ENCODE measurements around the gene COL8A2.

The COL8A2 gene

GRCh38 chr1:36150296-36151133, 25.5 kb upstream of the COL8A2 start (continued):
- TF ChIP-seq PATZ1 (tag by site-specific recombination; IDR thresholded peaks at IDR 0.05) (peak; percentile 70), ZNF701 (tag by site-specific recombination; IDR thresholded peaks at IDR 0.05) (no peak), OVOL3 (tag by site-specific recombination; IDR thresholded peaks at IDR 0.05) (no peak), ZNF560 (tag by site-specific recombination; IDR thresholded peaks at IDR 0.05; ENCODE audit: borderline replicate concordance) (no peak), ZBTB17 (tag by site-specific recombination; IDR thresholded peaks at IDR 0.05) (peak; percentile 90), ZNF624 (tag by site-specific recombination; IDR thresholded peaks at IDR 0.05) (no peak), ZNF791 (tag by site-specific recombination; IDR thresholded peaks at IDR 0.05) (no peak), ZNF488 (tag by site-specific recombination; IDR thresholded peaks at IDR 0.05) (no peak), KLF1 (tag by site-specific recombination; IDR thresholded peaks at IDR 0.05) (peak; percentile 74; the same call in 1 of the 2 replicates), ZNF623 (tag by site-specific recombination; IDR thresholded peaks at IDR 0.05) (no peak), KLF7 (tag by site-specific recombination; IDR thresholded peaks at IDR 0.05; ENCODE audit: borderline replicate concordance) (no peak), ZNF391 (tag by site-specific recombination; IDR thresholded peaks at IDR 0.05; ENCODE audit: borderline replicate concordance, low read depth) (0 out of 2 replicates have a peak, but pooled peaks have one; percentile 44), ZNF221 (tag by site-specific recombination; IDR thresholded peaks at IDR 0.05; ENCODE audit: borderline replicate concordance) (no peak), CTCF (tag by site-specific recombination; IDR thresholded peaks at IDR 0.05) (no peak), IKZF3 (tag by site-specific recombination; IDR thresholded peaks at IDR 0.05) (peak; percentile 70), KLF9 (tag by site-specific recombination; IDR thresholded peaks at IDR 0.05; ENCODE audit: low read depth) (no peak), KLF8 (tag by site-specific recombination; IDR thresholded peaks at IDR 0.05) (0 out of 2 replicates have a peak, but pooled peaks have one; percentile 38)

GRCh38 chr1:36149973-36150295, 24.9 kb upstream of the COL8A2 start:
- H3K4me1 ChIP-seq (ENCODE audit: control insufficient read depth, insufficient read depth, low read length), result no peaks in the 10 kb centered on the region
- no peak overlapping the region for H3K27ac ChIP-seq (ENCODE audit: extremely low read depth, low read depth, low read length)
- H3K9me3 ChIP-seq (ENCODE audit: control insufficient read depth, insufficient read depth, low read depth, low read length), result no peaks in the 10 kb centered on the region
- CTCF ChIA-PET, result interaction anchor here (0.6 to 4.4 kb wide), 41 partner anchors 9 to 349 kb away, joined by 3 to 132 read pairs (median 5); partner anchors contain the start of genes AGO1 and THRAP3
- POLR2A ChIA-PET, result interaction anchor here (0.6 to 3.8 kb wide), 16 partner anchors 11 to 314 kb away, joined by 3 to 28 read pairs (median 6); partner anchors contain the start of genes LSM10, MRPS15, OSCP1 and THRAP3
- peak overlapping the region; percentile 5; the same call in 1 of the 2 replicates for H3K4me3 ChIP-seq (ENCODE audit: low read depth, low read length)
- peaks cover 0 to 17% of the 10 kb centered on the region in 2 experiments; a peak in 1 of 3 replicates for H3K36me3 ChIP-seq (ENCODE audit: control insufficient read depth in 2 of 2, insufficient read depth in 1 of 2, low read length in 2 of 2)
- no peak for TF ChIP-seq ZXDB (tag by site-specific recombination; IDR thresholded peaks at IDR 0.05)
- TF ChIP-seq ZNF792 (tag by site-specific recombination; IDR thresholded peaks at IDR 0.05), result no peak
- TF ChIP-seq ZSCAN18 (tag by site-specific recombination; IDR thresholded peaks at IDR 0.05), result no peak
- no peak for TF ChIP-seq SP7 (tag by site-specific recombination; IDR thresholded peaks at IDR 0.05)
- TF ChIP-seq BCL11A (tag by site-specific recombination; IDR thresholded peaks at IDR 0.05; ENCODE audit: low read depth), result 0 out of 2 replicates have a peak, but pooled peaks have one; percentile 3
- TF ChIP-seq MZF1 (tag by site-specific recombination; IDR thresholded peaks at IDR 0.05; ENCODE audit: borderline replicate concordance), result 0 out of 2 replicates have a peak, but pooled peaks have one; percentile 46
- TF ChIP-seq ZNF292 (tag by site-specific recombination; IDR thresholded peaks at IDR 0.05; ENCODE audit: borderline replicate concordance, low read depth), result no peak
- TF ChIP-seq WT1 (tag by site-specific recombination; IDR thresholded peaks at IDR 0.05), result no peak
- TF ChIP-seq HOXC10 (CRISPR knock-in tag; IDR thresholded peaks at IDR 0.05), result no peak
- peak; percentile 78 for TF ChIP-seq SCRT1 (tag by site-specific recombination; IDR thresholded peaks at IDR 0.05; ENCODE audit: borderline replicate concordance)
- no peak; the same call in none of the 2 replicates for TF ChIP-seq ZNF366 (tag by site-specific recombination; conservative IDR thresholded peaks at IDR 0.05)
- 0 out of 2 replicates have a peak, but pooled peaks have one; percentile 1 for TF ChIP-seq ZFP37 (tag by site-specific recombination; IDR thresholded peaks at IDR 0.05)
- TF ChIP-seq ZNF211 (tag by site-specific recombination; IDR thresholded peaks at IDR 0.05; ENCODE audit: low read depth), result no peak
- TF ChIP-seq KLF7 (tag by site-specific recombination; IDR thresholded peaks at IDR 0.05; ENCODE audit: borderline replicate concordance), result no peak
- TF ChIP-seq ZNF140 (tag by site-specific recombination; IDR thresholded peaks at IDR 0.05), result no peak
- no peak for TF ChIP-seq ZNF121 (tag by site-specific recombination; IDR thresholded peaks at IDR 0.05)
